HEK293 (cell line): Measurements from ENCODE around the gene FTO.

Experiments
- CTCF ChIA-PET: fragments of 350-600 bp; formaldehyde crosslinking; extraction: SDS; loops from one replicate; lab custom pipeline; 2021; ENCODE audit warnings: antibody characterized with exemption; lab: Yijun Ruan, JAX
- POLR2A ChIA-PET: fragments of 300-600 bp; formaldehyde crosslinking; extraction: SDS; loops from one replicate; lab custom pipeline; 2020; ENCODE audit warnings: antibody characterized with exemption, inconsistent platforms; lab: Yijun Ruan, JAX
- H3K27ac ChIP-seq: fragments of 200-500 bp; sonication (Bioruptor generic); 2 replicates; pipeline ENCODE4 v1.5.1; 2014; ENCODE audit warnings: low read depth, low read length, control low read depth, inconsistent platforms; ENCODE audit errors: extremely low read depth
- H3K36me3 ChIP-seq, 2 experiments: fragments of 200-500 bp in 1 of 2; sonication (Bioruptor generic) in 1 of 2; 1 replicate in 1 of 2; 2 replicates in 1 of 2; pipeline ENCODE4 v1.5.1; 2014 to 2017; ENCODE audit warnings: inconsistent platforms in 2 of 2, low read length in 2 of 2; ENCODE audit not compliant: control insufficient read depth in 2 of 2, insufficient read depth in 1 of 2
- H3K4me1 ChIP-seq: fragments of 200-500 bp; sonication (Bioruptor generic); 2 replicates; pipeline ENCODE4 v1.5.1; 2014; ENCODE audit warnings: mild to moderate bottlenecking, low read length, inconsistent platforms; ENCODE audit not compliant: control insufficient read depth, insufficient read depth
- H3K4me3 ChIP-seq: 2 replicates; pipeline ENCODE4 v1.5.1; 2011; ENCODE audit warnings: low read depth, mild to moderate bottlenecking, control low read depth, low read length, moderate library complexity
- H3K9me3 ChIP-seq: fragments of 200-500 bp; sonication (Bioruptor generic); 2 replicates; pipeline ENCODE4 v1.5.1; 2014; ENCODE audit warnings: low read depth, low read length, inconsistent platforms; ENCODE audit not compliant: control insufficient read depth, insufficient read depth
- BCL6B ChIP-seq: fragments of 450-650 bp; formaldehyde crosslinking; IDR thresholded peaks from 2 replicates; pipeline ENCODE4 v1.5.1; 2017; ENCODE audit warnings: missing biosample characterization, missing genetic modification characterization
- HOXD13 ChIP-seq: sonication (generic); formaldehyde crosslinking; IDR thresholded peaks from 2 replicates; pipeline ENCODE4 v1.8.0; 2022; ENCODE audit warnings: missing genetic modification reagents, borderline replicate concordance
- KLF7 ChIP-seq: fragments of 450-650 bp; formaldehyde crosslinking; IDR thresholded peaks from 2 replicates; pipeline ENCODE4 v1.5.1; 2016; ENCODE audit warnings: missing biosample characterization, missing genetic modification characterization, borderline replicate concordance
- OVOL3 ChIP-seq: fragments of 450-650 bp; formaldehyde crosslinking; IDR thresholded peaks from 2 replicates; pipeline ENCODE4 v1.5.1; 2016; ENCODE audit warnings: missing biosample characterization, missing genetic modification characterization
- SALL2 ChIP-seq: fragments of 450-650 bp; formaldehyde crosslinking; IDR thresholded peaks from 2 replicates; pipeline ENCODE4 v1.5.0; 2017; ENCODE audit warnings: missing biosample characterization, mild to moderate bottlenecking, missing genetic modification characterization, borderline replicate concordance
- TSHZ1 ChIP-seq: fragments of 450-650 bp; formaldehyde crosslinking; IDR thresholded peaks from 2 replicates; pipeline ENCODE4 v1.5.1; 2016; ENCODE audit warnings: missing biosample characterization, missing genetic modification characterization, borderline replicate concordance
- ZNF155 ChIP-seq: fragments of 450-650 bp; formaldehyde crosslinking; IDR thresholded peaks from 2 replicates; pipeline ENCODE4 v1.5.1; 2016; ENCODE audit warnings: missing biosample characterization, missing genetic modification characterization
- ZNF19 ChIP-seq: fragments of 450-650 bp; formaldehyde crosslinking; IDR thresholded peaks from 2 replicates; pipeline ENCODE4; 2016; ENCODE audit warnings: missing biosample characterization, missing genetic modification characterization, low read depth
- ZNF24 ChIP-seq: fragments of 450-650 bp; formaldehyde crosslinking; IDR thresholded peaks from 2 replicates; pipeline ENCODE4 v1.5.1; 2016; ENCODE audit warnings: missing biosample characterization, missing genetic modification characterization
- ZNF274 ChIP-seq, 2 experiments: fragments of 200-500 bp in 1 of 2; fragments of 450-650 bp in 1 of 2; sonication (Bioruptor generic) in 1 of 2; formaldehyde crosslinking in 1 of 2; IDR thresholded peaks; 2 replicates each; pipeline versions ENCODE4 v1.5.1 to v1.6.1; 2014 to 2016; ENCODE audit warnings: borderline replicate concordance in 1 of 2, inconsistent platforms in 1 of 2, low read length in 1 of 2, missing biosample characterization in 1 of 2, missing genetic modification characterization in 1 of 2
- ZNF280C ChIP-seq: fragments of 450-650 bp; formaldehyde crosslinking; IDR thresholded peaks from 2 replicates; pipeline ENCODE4 v1.5.1; 2016; ENCODE audit warnings: missing biosample characterization, missing genetic modification characterization
- ZNF362 ChIP-seq: fragments of 450-650 bp; formaldehyde crosslinking; IDR thresholded peaks from 2 replicates; pipeline ENCODE4 v1.5.1; 2016; ENCODE audit warnings: missing biosample characterization, missing genetic modification characterization
- ZNF366 ChIP-seq: fragments of 450-650 bp; formaldehyde crosslinking; conservative IDR thresholded peaks from 2 replicates; pipeline ENCODE4 v1.5.1; 2016; ENCODE audit warnings: missing biosample characterization, missing genetic modification characterization
- ZNF449 ChIP-seq: fragments of 450-650 bp; formaldehyde crosslinking; IDR thresholded peaks from 2 replicates; pipeline ENCODE4 v1.5.1; 2017; ENCODE audit warnings: missing biosample characterization, mild to moderate bottlenecking, missing genetic modification characterization, moderate library complexity
- ZNF473 ChIP-seq: fragments of 450-650 bp; formaldehyde crosslinking; IDR thresholded peaks from 2 replicates; pipeline ENCODE4 v1.5.1; 2017; ENCODE audit warnings: missing biosample characterization, missing genetic modification characterization
- ZNF600 ChIP-seq: fragments of 450-650 bp; formaldehyde crosslinking; IDR thresholded peaks from 2 replicates; pipeline ENCODE4 v1.5.1; 2016; ENCODE audit warnings: missing biosample characterization, missing genetic modification characterization
- ZSCAN4 ChIP-seq: fragments of 450-650 bp; formaldehyde crosslinking; IDR thresholded peaks from 2 replicates; pipeline ENCODE4 v1.5.1; 2017; ENCODE audit warnings: missing biosample characterization, missing genetic modification characterization

Gene FTO

GRCh38 chr16:53881371-53881770, 177.4 kb downstream of the FTO start:
- Histone ChIP-seq H3K36me3 (peaks cover 3 to 18% of the 10 kb centered on the region in 2 experiments; a peak in 2 of 3 replicates), H3K4me1 (no peaks in the 10 kb centered on the region), H3K27ac (no peak overlapping the region), H3K9me3 (no peaks in the 10 kb centered on the region), H3K4me3 (no peak overlapping the region)
- CTCF ChIA-PET: interaction anchor here (0.6 to 1.7 kb wide), 4 partner anchors 10 to 312 kb away, joined by 3 to 8 read pairs (median 3); no protein-coding TSS in a partner anchor
- TF ChIP-seq KLF7 (no peak), HOXD13 (CRISPR knock-in tag) (peak; percentile 86; the same call in 1 of the 2 replicates)
- TF ChIP-seq, all 188 proteins: peak for 1
- POLR2A ChIA-PET: no interaction called here

- CTCF ChIA-PET: no interaction called here
- peaks cover 3 to 18% of the 10 kb centered on the region in 2 experiments; a peak in 2 of 3 replicates for H3K36me3 ChIP-seq
Observed at GRCh38 chr16:53882310-53882709, 178.4 kb downstream of the FTO start.

GRCh38 chr16:53884748-53885147, 180.8 kb downstream of the FTO start:
- no peaks in the 10 kb centered on the region for H3K9me3 ChIP-seq

More at GRCh38 chr16:53882310-53882709, 178.4 kb downstream of the FTO start:
- no peaks in the 10 kb centered on the region for H3K9me3 ChIP-seq
- H3K4me1 ChIP-seq: no peaks in the 10 kb centered on the region
- TF ChIP-seq ZNF24 (tag by site-specific recombination): no peak
- no peak for TF ChIP-seq OVOL3
- no peak for TF ChIP-seq SALL2
- no peak for TF ChIP-seq ZNF155
- no peak for TF ChIP-seq ZNF362 (tag by site-specific recombination)
- no peak for TF ChIP-seq ZNF473 (tag by site-specific recombination)
- TF ChIP-seq BCL6B (tag by site-specific recombination): no peak
- no peak for TF ChIP-seq ZNF600 (tag by site-specific recombination)
- POLR2A ChIA-PET: no interaction called here
- H3K4me3 ChIP-seq: no peak overlapping the region
- no peak overlapping the region for H3K27ac ChIP-seq

More at GRCh38 chr16:53884748-53885147, 180.8 kb downstream of the FTO start:
- POLR2A ChIA-PET: no interaction called here
- H3K4me1 ChIP-seq: no peaks in the 10 kb centered on the region
- no peak overlapping the region for H3K27ac ChIP-seq
- no peak overlapping the region for H3K4me3 ChIP-seq
- peaks cover 3 to 29% of the 10 kb centered on the region in 2 experiments; a peak in 2 of 3 replicates for H3K36me3 ChIP-seq
- TF ChIP-seq ZNF274 (IDR thresholded peaks at IDR 0.05; ENCODE audit: low read length) (no peak), ZNF274 (tag by site-specific recombination; IDR thresholded peaks at IDR 0.05; ENCODE audit: borderline replicate concordance) (no peak), ZNF19 (tag by site-specific recombination) (no peak), ZNF155 (no peak), ZNF366 (tag by site-specific recombination) (no peak), ZSCAN4 (tag by site-specific recombination) (no peak), ZNF449 (no peak), TSHZ1 (tag by site-specific recombination) (no peak), ZNF280C (tag by site-specific recombination) (no peak)
- CTCF ChIA-PET: interaction anchor here (0.6 to 1.0 kb wide), 3 partner anchors 111 to 850 kb away, joined by 3 read pairs; no protein-coding TSS in a partner anchor
